Panc1 (cell line): ENCODE data around the gene MYO1E. TPM values are rescaled to one million over a fixed set of nuclear protein-coding genes. Genes with fewer than 3 reads are reported as not detected.

ENCODE experiments used
- ATAC-seq: fragments of 200-7000 bp; cut with Tn5 transposase; 2 replicates; pipeline ENCODE4 v1.9.1; 2020; ENCODE audit warnings: mild to moderate bottlenecking, moderate library complexity
- BruUV-seq: library from RNA; stranded (reverse); fragments of 400-500 nt; replicated peaks from 2 replicates; lab custom pipeline; 2021; lab: Mats Ljungman, UMichigan
- CTCF ChIA-PET: fragments of 300-600 bp; sonication (Branson Sonifier 250); formaldehyde crosslinking; loops from one replicate; lab custom pipeline; 2022; ENCODE audit warnings: antibody characterized with exemption; lab: Charles Lee
- POLR2A ChIA-PET: fragments of 300-600 bp; sonication (Branson Sonifier 250); formaldehyde crosslinking; loops from one replicate; lab custom pipeline; 2022; ENCODE audit warnings: antibody characterized with exemption; lab: Charles Lee
- DNase-seq: peaks from one replicate; pipeline ENCODE4 v3.0.0-alpha.2; 2010; ENCODE audit warnings: low read depth, low spot score
- H3K27ac ChIP-seq: 2 replicates; pipeline ENCODE4 v1.5.1; 2011; ENCODE audit warnings: mild to moderate bottlenecking, low read length, inconsistent platforms
- H3K27me3 ChIP-seq: fragments of 200-500 bp; sonication (Bioruptor generic); 2 replicates; pipeline ENCODE4 v1.6.0; 2014; ENCODE audit warnings: low read length, inconsistent platforms; ENCODE audit not compliant: control insufficient read depth, insufficient read depth
- H3K36me3 ChIP-seq: fragments of 200-500 bp; sonication (Bioruptor generic); 2 replicates; pipeline ENCODE4 v1.5.1; 2014; ENCODE audit warnings: inconsistent platforms, mild to moderate bottlenecking, low read length, moderate library complexity; ENCODE audit not compliant: control insufficient read depth, insufficient read depth
- H3K4me1 ChIP-seq: 2 replicates; pipeline ENCODE4 v1.5.1; 2011; ENCODE audit warnings: inconsistent platforms, mild to moderate bottlenecking, low read length, moderate library complexity; ENCODE audit not compliant: control insufficient read depth, insufficient read depth
- H3K4me3 ChIP-seq, 2 experiments: 2 replicates each; pipeline ENCODE4 v1.5.1; 2011 to 2012; ENCODE audit warnings: low read depth in 2 of 2, low read length in 2 of 2, mild to moderate bottlenecking in 2 of 2, inconsistent platforms in 1 of 2, moderate library complexity in 1 of 2
- H3K9me3 ChIP-seq: fragments of 200-500 bp; sonication (Bioruptor generic); 2 replicates; pipeline ENCODE4 v1.5.1; 2014; ENCODE audit warnings: low read depth, mild to moderate bottlenecking, inconsistent platforms, low read length, moderate library complexity; ENCODE audit not compliant: control insufficient read depth, insufficient read depth
- CTCF ChIP-seq: fragments of 450-650 bp; IDR thresholded peaks from 2 replicates; pipeline ENCODE4 v1.5.1; 2017; ENCODE audit warnings: mild to moderate bottlenecking
- POLR2AphosphoS5 ChIP-seq: IDR thresholded peaks from 2 replicates; pipeline ENCODE4 v1.6.1; 2012; ENCODE audit warnings: mild to moderate bottlenecking, low read depth, low read length, moderate library complexity
- REST ChIP-seq, 2 experiments: IDR thresholded peaks; 2 replicates each; pipeline ENCODE4 v1.6.1; 2011 to 2012; ENCODE audit warnings: low read depth in 2 of 2, control low read depth in 1 of 2, low read length in 1 of 2, mild to moderate bottlenecking in 1 of 2, moderate library complexity in 1 of 2; ENCODE audit not compliant: insufficient read depth in 1 of 2
- SIN3A ChIP-seq: IDR thresholded peaks from 2 replicates; pipeline ENCODE4 v1.6.1; 2012; ENCODE audit warnings: low read depth, mild to moderate bottlenecking, low read length, moderate library complexity, borderline replicate concordance; ENCODE audit not compliant: insufficient read depth
- TCF7L2 ChIP-seq: IDR thresholded peaks from 2 replicates; pipeline ENCODE4 v1.6.1; 2011; ENCODE audit warnings: mild to moderate bottlenecking, low read depth, low read length, inconsistent platforms
- in situ Hi-C: cut with HindIII; loops from 2 replicates; pipeline ENCODE4 v1.10.0; 2016; ENCODE audit warnings: low sequenced_read_pairs, low pct_unique_long_range_greater_than_20kb
- intact Hi-C: fragments of 100-400 bp; cut with micrococcal nuclease; formaldehyde crosslinking; loops from one replicate; pipeline ENCODE4 v1.10.0; 2022; ENCODE audit not compliant: unreplicated experiment
- total RNA-seq: library from RNA; stranded (reverse); gene quantifications from one replicate; pipeline ENCODE4 v1.2.1, GENCODE V29; 2021; ENCODE audit not compliant: unreplicated experiment

The MYO1E gene
- total RNA-seq, 1 experiment from 2014 or later = 161 TPM

- TF ChIP-seq TCF7L2 (no peak), REST (IDR thresholded peaks at IDR 0.05; ENCODE audit: insufficient read depth in 1 of 2, low read depth in 2 of 2, low read length in 1 of 2) (no peak), POLR2AphosphoS5 (no peak), CTCF (no peak), SIN3A (no peak)
- H3K27me3 ChIP-seq = no peaks in the 10 kb centered on the region
- peak overlapping the region; percentile 80 for H3K27ac ChIP-seq
- intact Hi-C loops = loop anchor here (10.0 kb wide), 1 partner anchor 106 kb away; the partner anchor contains the start of gene MYO1E
- ATAC-seq (peak; percentile 79), DNase-seq (no peak)
- H3K9me3 ChIP-seq = no peaks in the 10 kb centered on the region
- in situ Hi-C loops = no loop called here
- CTCF ChIA-PET = interaction anchor here (0.6 kb wide), 1 partner anchor 233 kb away, joined by 3 read pairs; no protein-coding TSS in a partner anchor
- no peaks in the 10 kb centered on the region for H3K36me3 ChIP-seq
- H3K4me1 ChIP-seq = peaks cover 59% of the 10 kb centered on the region
- no TSS peak for BruUV-seq
- POLR2A ChIA-PET = no interaction called here
- H3K4me3 ChIP-seq = no peak overlapping the region
These were observed 103.7 kb downstream of the MYO1E start for GRCh38 chr15:59268852-59269407.

GRCh38 chr15:59268168-59268851 lies 104.4 kb downstream of the MYO1E start:
- POLR2A ChIA-PET = no interaction called here
- TF ChIP-seq REST (IDR thresholded peaks at IDR 0.05; ENCODE audit: insufficient read depth in 1 of 2, low read depth in 2 of 2, low read length in 1 of 2) (no peak), CTCF (no peak), SIN3A (no peak), TCF7L2 (no peak), POLR2AphosphoS5 (no peak)
- no peak overlapping the region for H3K4me3 ChIP-seq
- H3K27ac ChIP-seq = peak overlapping the region; percentile 80
- H3K4me1 ChIP-seq = peaks cover 53% of the 10 kb centered on the region
- CTCF ChIA-PET = no interaction called here
- no peak for ATAC-seq
- no peaks in the 10 kb centered on the region for H3K36me3 ChIP-seq
- intact Hi-C loops = loop anchor here (10.0 kb wide), 1 partner anchor 106 kb away; the partner anchor contains the start of gene MYO1E
- in situ Hi-C loops = no loop called here
- BruUV-seq = no TSS peak
- no peaks in the 10 kb centered on the region for H3K27me3 ChIP-seq
- DNase-seq = no peak
- no peaks in the 10 kb centered on the region for H3K9me3 ChIP-seq
